HG03558 (cell line): ENCODE measurements around the gene CDH1.

Experiments
- ATAC-seq: cut with Tn5 transposase; IDR thresholded peaks from one replicate; pipeline ENCODE4 v1.9.1; 2021; ENCODE audit warnings: moderate number of reproducible peaks; ENCODE audit not compliant: unreplicated experiment; ENCODE audit errors: extremely low read depth

CDH1 gene

GRCh38 chr16:68731637-68732036, 5.5 kb upstream of the CDH1 start:
- ATAC-seq = no peak

GRCh38 chr16:68732042-68732680, 4.9 kb upstream of the CDH1 start:
- no peak for ATAC-seq

GRCh38 chr16:68732741-68733399, 4.2 kb upstream of the CDH1 start:
- no peak for ATAC-seq

- no peak for ATAC-seq
Observed at GRCh38 chr16:68733570-68733969, 3.5 kb upstream of the CDH1 start.

- ATAC-seq = no peak
Observed at GRCh38 chr16:68734782-68735181, 2.3 kb upstream of the CDH1 start.

- no peak for ATAC-seq
Observed at GRCh38 chr16:68736561-68736960, 531 bp upstream of the CDH1 start.

- ATAC-seq = no peak
Observed at GRCh38 chr16:68737730-68738629, 888 bp downstream of the CDH1 start.

- no peak for ATAC-seq
Observed at GRCh38 chr16:68739964-68740627, 3.0 kb downstream of the CDH1 start.

GRCh38 chr16:68740628-68741346, 3.7 kb downstream of the CDH1 start:
- ATAC-seq = no peak

GRCh38 chr16:68743664-68744063, 6.6 kb downstream of the CDH1 start:
- no peak for ATAC-seq

- ATAC-seq = no peak
Observed at GRCh38 chr16:68744744-68745280, 7.7 kb downstream of the CDH1 start.

- no peak for ATAC-seq
Observed at GRCh38 chr16:68746951-68747350, 9.9 kb downstream of the CDH1 start.

GRCh38 chr16:68749432-68749831, 12.3 kb downstream of the CDH1 start:
- ATAC-seq = no peak

- ATAC-seq = no peak
Observed at GRCh38 chr16:68750193-68750695, 13.2 kb downstream of the CDH1 start.

GRCh38 chr16:68751160-68751559, 14.1 kb downstream of the CDH1 start:
- no peak for ATAC-seq

- no peak for ATAC-seq
Observed at GRCh38 chr16:68752602-68753001, 15.5 kb downstream of the CDH1 start.

- ATAC-seq = no peak
Observed at GRCh38 chr16:68754084-68754792, 17.1 kb downstream of the CDH1 start.

GRCh38 chr16:68756239-68756915, 19.3 kb downstream of the CDH1 start:
- peak; percentile 36 for ATAC-seq

- ATAC-seq = no peak
Observed at GRCh38 chr16:68757625-68757935, 20.5 kb downstream of the CDH1 start.
